Measurements from ENCODE around the gene DCLK1. TPM values are rescaled to one million over a fixed set of nuclear protein-coding genes. Genes with fewer than 3 reads are reported as not detected.

The DCLK1 gene
- total RNA-seq, 1 donor from 2014 or later: 36.1 TPM

- DNase-seq (ENCODE audit: extremely low spot score in 2 of 2): no peak
- intact Hi-C loops (cut with DNase I): no loop called here
- H3K4me1 ChIP-seq: peaks cover 5% of the 10 kb centered on the region
- TF ChIP-seq POLR2A (IDR thresholded peaks at IDR 0.05) (no peak), CTCF (IDR thresholded peaks at IDR 0.05) (no peak), POLR2AphosphoS5 (IDR thresholded peaks at IDR 0.05; ENCODE audit: insufficient read depth in 1 of 2, low read depth in 1 of 2) (no peak)
- H3K36me3 ChIP-seq: no peaks in the 10 kb centered on the region
- H3K9me3 ChIP-seq: no peaks in the 10 kb centered on the region
- no peak overlapping the region for H3K27ac ChIP-seq
- no peak overlapping the region for H3K4me3 ChIP-seq
- H3K27me3 ChIP-seq: no peaks in the 10 kb centered on the region
Observed at GRCh38 chr13:36000028-36000427, 131.2 kb downstream of the DCLK1 start.

GRCh38 chr13:35996360-35996759, 134.8 kb downstream of the DCLK1 start:
- DNase-seq (ENCODE audit: extremely low spot score in 2 of 2): peak in 1 of 2 donors; percentile 52
- no peak for TF ChIP-seq POLR2AphosphoS5 (IDR thresholded peaks at IDR 0.05; ENCODE audit: insufficient read depth in 1 of 2, low read depth in 1 of 2)
- no peak for TF ChIP-seq POLR2A (IDR thresholded peaks at IDR 0.05)
- no peak for TF ChIP-seq CTCF (IDR thresholded peaks at IDR 0.05)
- Histone ChIP-seq H3K27ac (no peak overlapping the region), H3K36me3 (no peaks in the 10 kb centered on the region), H3K27me3 (no peaks in the 10 kb centered on the region), H3K4me1 (peaks cover 24% of the 10 kb centered on the region), H3K9me3 (no peaks in the 10 kb centered on the region), H3K4me3 (no peak overlapping the region)
- intact Hi-C loops (cut with DNase I): no loop called here

- peaks cover 24% of the 10 kb centered on the region for H3K4me1 ChIP-seq
- TF ChIP-seq POLR2A (IDR thresholded peaks at IDR 0.05) (no peak), POLR2AphosphoS5 (IDR thresholded peaks at IDR 0.05; ENCODE audit: insufficient read depth in 1 of 2, low read depth in 1 of 2) (no peak), CTCF (IDR thresholded peaks at IDR 0.05) (no peak)
- H3K36me3 ChIP-seq: no peaks in the 10 kb centered on the region
- intact Hi-C loops (cut with DNase I): no loop called here
- H3K27me3 ChIP-seq: no peaks in the 10 kb centered on the region
- no peak overlapping the region for H3K27ac ChIP-seq
- no peaks in the 10 kb centered on the region for H3K9me3 ChIP-seq
- H3K4me3 ChIP-seq: no peak overlapping the region
- no peak for DNase-seq (ENCODE audit: extremely low spot score in 2 of 2)
Observed at GRCh38 chr13:35995136-35995535, 136.0 kb downstream of the DCLK1 start.

GRCh38 chr13:35994131-35994966, 136.8 kb downstream of the DCLK1 start:
- Histone ChIP-seq H3K27me3 (no peaks in the 10 kb centered on the region), H3K27ac (peak overlapping the region; percentile 21), H3K9me3 (no peaks in the 10 kb centered on the region), H3K4me1 (peaks cover 24% of the 10 kb centered on the region), H3K36me3 (no peaks in the 10 kb centered on the region), H3K4me3 (no peak overlapping the region)
- intact Hi-C loops (cut with DNase I): no loop called here
- TF ChIP-seq CTCF (IDR thresholded peaks at IDR 0.05): no peak
- DNase-seq (ENCODE audit: extremely low spot score in 2 of 2): peak in 1 of 2 donors; percentile 84

GRCh38 chr13:35993686-35994085, 137.5 kb downstream of the DCLK1 start:
- Histone ChIP-seq H3K36me3 (no peaks in the 10 kb centered on the region), H3K27me3 (no peaks in the 10 kb centered on the region), H3K9me3 (no peaks in the 10 kb centered on the region), H3K4me3 (no peak overlapping the region), H3K27ac (peak overlapping the region; percentile 21), H3K4me1 (peaks cover 24% of the 10 kb centered on the region)
- no peak for DNase-seq (ENCODE audit: extremely low spot score in 2 of 2)
- no peak for TF ChIP-seq CTCF (IDR thresholded peaks at IDR 0.05)
- no peak for TF ChIP-seq POLR2A (IDR thresholded peaks at IDR 0.05)
- TF ChIP-seq POLR2AphosphoS5 (IDR thresholded peaks at IDR 0.05; ENCODE audit: insufficient read depth in 1 of 2, low read depth in 1 of 2): no peak
- intact Hi-C loops (cut with DNase I): no loop called here

Data from vagina (tissue), 2 donors.